ENCODE results near the gene MACROD2.

DNA sequence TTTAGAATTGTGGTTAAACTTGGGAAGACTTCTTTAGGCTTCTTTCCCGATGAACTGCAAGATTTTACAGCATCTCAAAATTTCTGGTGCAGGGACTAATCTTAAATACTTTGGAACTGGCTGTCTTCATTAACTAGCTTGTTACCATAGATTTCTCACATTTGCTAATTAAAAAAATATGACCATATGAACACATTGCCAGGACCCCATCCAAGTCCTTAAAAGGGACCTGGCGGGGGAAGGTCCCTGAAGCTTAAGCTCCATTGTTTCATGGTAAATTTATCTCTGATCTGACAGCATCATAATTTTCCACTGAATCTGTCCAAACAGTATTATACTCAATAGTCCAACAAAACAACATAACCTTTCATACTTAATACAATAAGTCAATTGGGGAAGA lies 859.9 kb downstream of the MACROD2 start:
- TF ChIP-seq, protein P1, sequence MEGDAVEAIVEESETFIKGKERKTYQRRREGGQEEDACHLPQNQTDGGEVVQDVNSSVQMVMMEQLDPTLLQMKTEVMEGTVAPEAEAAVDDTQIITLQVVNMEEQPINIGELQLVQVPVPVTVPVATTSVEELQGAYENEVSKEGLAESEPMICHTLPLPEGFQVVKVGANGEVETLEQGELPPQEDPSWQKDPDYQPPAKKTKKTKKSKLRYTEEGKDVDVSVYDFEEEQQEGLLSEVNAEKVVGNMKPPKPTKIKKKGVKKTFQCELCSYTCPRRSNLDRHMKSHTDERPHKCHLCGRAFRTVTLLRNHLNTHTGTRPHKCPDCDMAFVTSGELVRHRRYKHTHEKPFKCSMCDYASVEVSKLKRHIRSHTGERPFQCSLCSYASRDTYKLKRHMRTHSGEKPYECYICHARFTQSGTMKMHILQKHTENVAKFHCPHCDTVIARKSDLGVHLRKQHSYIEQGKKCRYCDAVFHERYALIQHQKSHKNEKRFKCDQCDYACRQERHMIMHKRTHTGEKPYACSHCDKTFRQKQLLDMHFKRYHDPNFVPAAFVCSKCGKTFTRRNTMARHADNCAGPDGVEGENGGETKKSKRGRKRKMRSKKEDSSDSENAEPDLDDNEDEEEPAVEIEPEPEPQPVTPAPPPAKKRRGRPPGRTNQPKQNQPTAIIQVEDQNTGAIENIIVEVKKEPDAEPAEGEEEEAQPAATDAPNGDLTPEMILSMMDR (IDR thresholded peaks at IDR 0.05) = no peak
- TF ChIP-seq POLR2A (IDR thresholded peaks at IDR 0.05) = no peak

All from uterus (tissue), 2 donors.